Prostate gland (tissue), 2 donors: ENCODE data around the gene EFEMP2. TPM values are rescaled to one million over a fixed set of nuclear protein-coding genes. Genes with fewer than 3 reads are reported as not detected.

Source experiments
- DNase-seq: peaks from one replicate; pipeline ENCODE4 v3.0.0-alpha.2; 2019; ENCODE audit warnings: low spot score
- H3K27ac ChIP-seq, 2 donors: fragments of 200-600 bp; sonication (generic); 2 replicates each; pipeline ENCODE4 v1.5.1; 2017 to 2019
- H3K27me3 ChIP-seq: fragments of 200-600 bp; sonication (generic); replicated peaks from 2 replicates; pipeline ENCODE4 v1.5.1; 2019; ENCODE audit not compliant: insufficient read depth
- H3K36me3 ChIP-seq, 2 donors: fragments of 200-600 bp; sonication (generic); 1 replicate in 1 of 2; 2 replicates in 1 of 2; pipeline versions ENCODE4 v1.5.1 to v1.8.1; 2017 to 2019
- H3K4me1 ChIP-seq: fragments of 200-600 bp; sonication (generic); replicated peaks from 2 replicates; pipeline ENCODE4 v1.5.1; 2019
- H3K4me3 ChIP-seq, 2 donors: fragments of 200-600 bp; sonication (generic); 2 replicates each; pipeline ENCODE4 v1.5.1; 2017 to 2019
- H3K9me3 ChIP-seq: fragments of 200-600 bp; sonication (generic); 2 replicates; pipeline ENCODE4 v1.5.1; 2017
- CTCF ChIP-seq, 4 experiments: fragments of 200-600 bp in 2 of 4; fragments of 450-650 bp in 2 of 4; sonication (generic) in 2 of 4; IDR thresholded peaks; 1 replicate in 3 of 4; 2 replicates in 1 of 4; pipeline ENCODE4 v1.5.1; 2016 to 2019; ENCODE audit warnings: antibody characterized with exemption in 4 of 4, mild to moderate bottlenecking in 2 of 4, moderate library complexity in 2 of 4
- POLR2A ChIP-seq: fragments of 450-650 bp; IDR thresholded peaks from one replicate; pipeline ENCODE4 v1.6.1; 2016; ENCODE audit warnings: antibody characterized with exemption, mild to moderate bottlenecking
- POLR2AphosphoS5 ChIP-seq: sonication (generic); formaldehyde crosslinking; IDR thresholded peaks from one replicate; pipeline ENCODE4 v1.6.1; 2017; ENCODE audit warnings: antibody characterized with exemption
- WGBS: methylation state at CpG from one replicate; pipeline ENCODE4 v1.1.5; 2018; 5-methylcytosine and 5-hydroxymethylcytosine counted together
- intact Hi-C: fragments of 100-400 bp; cut with DNase I; formaldehyde crosslinking; loops from one replicate; pipeline ENCODE4 v1.14.2; 2022
- total RNA-seq, 2 donors: library from RNA; depleted of rRNA; stranded (reverse); fragments of >200 nt; gene quantifications; one replicate each; pipeline ENCODE4 v1.1.0, GENCODE V29; 2016

Gene EFEMP2
- total RNA-seq, 2 donors from 2014 or later: 40.0 to 84.5 TPM

- H3K4me3 ChIP-seq: no peak overlapping the region
- no peak for DNase-seq
- H3K4me1 ChIP-seq: no peaks in the 10 kb centered on the region
- H3K27me3 ChIP-seq: no peaks in the 10 kb centered on the region
- no peak for TF ChIP-seq CTCF (IDR thresholded peaks at IDR 0.05)
- no peaks in the 10 kb centered on the region for H3K9me3 ChIP-seq
- H3K36me3 ChIP-seq: no peaks in the 10 kb centered on the region
- intact Hi-C loops: no loop called here
- 57% methylated on average over 6 of the region's 6 CpGs for WGBS
- H3K27ac ChIP-seq: no peak overlapping the region
Observed at GRCh38 chr11:65907878-65908277, 35.3 kb upstream of the EFEMP2 start.

- DNase-seq: no peak
- intact Hi-C loops: no loop called here
- TF ChIP-seq POLR2A: no peak
- no peak for TF ChIP-seq CTCF (IDR thresholded peaks at IDR 0.05)
- TF ChIP-seq POLR2AphosphoS5: no peak
- 90% methylated on average over 5 of the region's 5 CpGs for WGBS
- no peaks in the 10 kb centered on the region for H3K36me3 ChIP-seq
- no peaks in the 10 kb centered on the region for H3K4me1 ChIP-seq
- H3K9me3 ChIP-seq: no peaks in the 10 kb centered on the region
- H3K27ac ChIP-seq: no peak overlapping the region
- H3K27me3 ChIP-seq: no peaks in the 10 kb centered on the region
- H3K4me3 ChIP-seq: no peak overlapping the region
Observed at GRCh38 chr11:65906602-65907001, 34.0 kb upstream of the EFEMP2 start.

GRCh38 chr11:65903715-65904114 lies 31.1 kb upstream of the EFEMP2 start:
- H3K9me3 ChIP-seq: no peaks in the 10 kb centered on the region
- 73% methylated on average over 8 of the region's 8 CpGs for WGBS
- TF ChIP-seq CTCF (IDR thresholded peaks at IDR 0.05) (no peak), POLR2AphosphoS5 (no peak), POLR2A (no peak)
- no peak for DNase-seq
- H3K36me3 ChIP-seq: no peaks in the 10 kb centered on the region
- no peaks in the 10 kb centered on the region for H3K27me3 ChIP-seq
- no peak overlapping the region for H3K4me3 ChIP-seq
- no peaks in the 10 kb centered on the region for H3K4me1 ChIP-seq
- intact Hi-C loops: no loop called here
- no peak overlapping the region for H3K27ac ChIP-seq

GRCh38 chr11:65903068-65903481 lies 30.5 kb upstream of the EFEMP2 start:
- Histone ChIP-seq H3K27me3 (no peaks in the 10 kb centered on the region), H3K4me1 (no peaks in the 10 kb centered on the region), H3K9me3 (no peaks in the 10 kb centered on the region), H3K36me3 (no peaks in the 10 kb centered on the region), H3K27ac (no peak overlapping the region), H3K4me3 (no peak overlapping the region)
- WGBS: 39% methylated on average over 5 of the region's 5 CpGs
- intact Hi-C loops: no loop called here
- no peak for DNase-seq
- TF ChIP-seq CTCF (IDR thresholded peaks at IDR 0.05): no peak
- no peak for TF ChIP-seq POLR2A
- no peak for TF ChIP-seq POLR2AphosphoS5

- intact Hi-C loops: no loop called here
- Histone ChIP-seq H3K4me1 (no peaks in the 10 kb centered on the region), H3K36me3 (no peaks in the 10 kb centered on the region), H3K27ac (peak overlapping the region; percentile 9 to 32), H3K4me3 (peak overlapping the region in 1 of 2 donors; percentile 45), H3K27me3 (no peaks in the 10 kb centered on the region), H3K9me3 (no peaks in the 10 kb centered on the region)
- WGBS: 72% methylated on average over 11 of the region's 11 CpGs
- TF ChIP-seq POLR2A (no peak), POLR2AphosphoS5 (no peak)
- DNase-seq: no peak
Observed at GRCh38 chr11:65900899-65901180, 28.2 kb upstream of the EFEMP2 start.
